H9 (cell line): ENCODE data around the gene C1orf216. TPM values are rescaled to one million over a fixed set of nuclear protein-coding genes. Genes with fewer than 3 reads are reported as not detected.

Source experiments
- DNase-seq: peaks from one replicate; pipeline ENCODE4 v3.0.0-alpha.2; 2017
- H2AFZ ChIP-seq: one replicate; pipeline ENCODE4 v1.6.1; 2013; ENCODE audit warnings: mild to moderate bottlenecking, low read length, control low read depth, moderate library complexity
- H2AK5ac ChIP-seq: 2 replicates; pipeline ENCODE4 v1.6.1; 2013; ENCODE audit warnings: low read length, control low read depth, mixed read lengths; ENCODE audit not compliant: insufficient read length
- H2BK120ac ChIP-seq: one replicate; pipeline ENCODE4 v1.6.1; 2013; ENCODE audit warnings: low read depth, mild to moderate bottlenecking, low read length, control low read depth, inconsistent platforms; ENCODE audit not compliant: poor library complexity, severe bottlenecking
- H2BK12ac ChIP-seq: 2 replicates; pipeline ENCODE4 v1.6.1; 2013; ENCODE audit warnings: low read length, control low read depth, mixed read lengths, low read depth; ENCODE audit not compliant: insufficient read length
- H2BK15ac ChIP-seq: 2 replicates; pipeline ENCODE4 v1.6.1; 2013; ENCODE audit warnings: low read depth, low read length, control low read depth
- H2BK20ac ChIP-seq: one replicate; pipeline ENCODE4 v1.6.1; 2013; ENCODE audit warnings: low read depth, mild to moderate bottlenecking, low read length, control low read depth, inconsistent platforms; ENCODE audit not compliant: poor library complexity, severe bottlenecking
- H2BK5ac ChIP-seq: 2 replicates; pipeline ENCODE4 v1.6.1; 2013; ENCODE audit warnings: low read length, control low read depth, mixed read lengths; ENCODE audit not compliant: insufficient read length
- H3K14ac ChIP-seq: 2 replicates; pipeline ENCODE4 v1.6.1; 2013; ENCODE audit warnings: low read length, control low read depth; ENCODE audit not compliant: insufficient read depth
- H3K18ac ChIP-seq: 2 replicates; pipeline ENCODE4 v1.6.1; 2013; ENCODE audit warnings: low read depth, mild to moderate bottlenecking, mixed read lengths, low read length, control low read depth; ENCODE audit not compliant: insufficient read length
- H3K23ac ChIP-seq: 2 replicates; pipeline ENCODE4 v1.6.1; 2013; ENCODE audit warnings: low read length, control low read depth, mixed read lengths, low read depth; ENCODE audit not compliant: insufficient read length
- H3K23me2 ChIP-seq: 2 replicates; pipeline ENCODE4 v1.6.1; 2013; ENCODE audit warnings: low read depth, mild to moderate bottlenecking, mixed read lengths, low read length, control low read depth; ENCODE audit not compliant: insufficient read length, poor library complexity, severe bottlenecking
- H3K27ac ChIP-seq: 2 replicates; pipeline ENCODE4 v1.5.1; 2013; ENCODE audit warnings: low read length, control low read depth, mixed read lengths, low read depth; ENCODE audit not compliant: insufficient read length
- H3K27me3 ChIP-seq: 2 replicates; pipeline ENCODE4 v1.6.1; 2013; ENCODE audit warnings: low read length, control low read depth, inconsistent platforms; ENCODE audit not compliant: insufficient read depth
- H3K4ac ChIP-seq: 2 replicates; pipeline ENCODE4 v1.6.1; 2013; ENCODE audit warnings: low read depth, mild to moderate bottlenecking, control low read depth, inconsistent platforms, low read length, moderate library complexity
- H3K4me1 ChIP-seq: 2 replicates; pipeline ENCODE4 v1.6.1; 2013; ENCODE audit warnings: low read length, control low read depth, inconsistent platforms; ENCODE audit not compliant: insufficient read depth
- H3K4me2 ChIP-seq: 2 replicates; pipeline ENCODE4 v1.6.1; 2013; ENCODE audit warnings: low read length, control low read depth, mixed read lengths; ENCODE audit not compliant: insufficient read length, insufficient read depth
- H3K56ac ChIP-seq: 2 replicates; pipeline ENCODE4 v1.6.1; 2013; ENCODE audit warnings: low read depth, mild to moderate bottlenecking, mixed read lengths, low read length, control low read depth; ENCODE audit not compliant: insufficient read length
- H3K79me1 ChIP-seq: 2 replicates; pipeline ENCODE4 v1.6.1; 2013; ENCODE audit warnings: low read depth, mild to moderate bottlenecking, moderate library complexity, low read length, control low read depth, inconsistent platforms; ENCODE audit not compliant: insufficient read depth, poor library complexity, severe bottlenecking
- H3K79me2 ChIP-seq: 2 replicates; pipeline ENCODE4 v1.6.1; 2013; ENCODE audit warnings: low read length, control low read depth, inconsistent platforms; ENCODE audit not compliant: insufficient read depth
- H3K9ac ChIP-seq: 2 replicates; pipeline ENCODE4 v1.6.1; 2013; ENCODE audit warnings: low read length, control low read depth, mixed read lengths; ENCODE audit not compliant: insufficient read length; ENCODE audit errors: extremely low read depth
- H3K9me3 ChIP-seq: one replicate; pipeline ENCODE4 v1.6.1; 2013; ENCODE audit warnings: low read depth, low read length, inconsistent platforms; ENCODE audit not compliant: control insufficient read depth
- H3T11ph ChIP-seq: one replicate; pipeline ENCODE4 v1.6.1; 2013; ENCODE audit warnings: mild to moderate bottlenecking, low read length, control low read depth, inconsistent platforms
- H4K20me1 ChIP-seq: one replicate; pipeline ENCODE4 v1.6.1; 2013; ENCODE audit not compliant: control insufficient read depth, insufficient read length, insufficient read depth
- H4K5ac ChIP-seq: 2 replicates; pipeline ENCODE4 v1.6.1; 2013; ENCODE audit warnings: low read depth, mild to moderate bottlenecking, mixed read lengths, low read length, control low read depth; ENCODE audit not compliant: insufficient read length
- H4K8ac ChIP-seq: replicated peaks from 2 replicates; pipeline ENCODE4 v1.6.1; 2013; ENCODE audit warnings: low read length, control low read depth, mixed read lengths, low read depth; ENCODE audit not compliant: insufficient read length
- H4K91ac ChIP-seq: 2 replicates; pipeline ENCODE4 v1.6.1; 2013; ENCODE audit warnings: low read depth, mild to moderate bottlenecking, moderate library complexity, mixed read lengths, low read length, control low read depth; ENCODE audit not compliant: insufficient read length
- H3K27ac Mint-ChIP-seq, 3 experiments: 2 replicates in 2 of 3; 3 replicates in 1 of 3; pipeline ENCODE4 v1.8.0; 2020 to 2021; ENCODE audit warnings: mixed read lengths in 3 of 3, mild to moderate bottlenecking in 1 of 3, moderate library complexity in 1 of 3
- H3K27me3 Mint-ChIP-seq: 2 replicates; pipeline ENCODE4 v1.8.0; 2021; ENCODE audit warnings: low read depth, mild to moderate bottlenecking, moderate library complexity, mixed read lengths
- H3K36me3 Mint-ChIP-seq, 3 experiments: 2 replicates in 2 of 3; 3 replicates in 1 of 3; pipeline ENCODE4 v1.8.0; 2020 to 2021; ENCODE audit warnings: low read depth in 3 of 3, mixed read lengths in 3 of 3; ENCODE audit not compliant: insufficient read depth in 1 of 3
- H3K4me1 Mint-ChIP-seq, 2 experiments: 2 replicates each; pipeline ENCODE4 v1.8.0; 2020; ENCODE audit warnings: mixed read lengths in 2 of 2
- H3K4me3 Mint-ChIP-seq, 2 experiments: 2 replicates in 1 of 2; 3 replicates in 1 of 2; pipeline ENCODE4 v1.8.0; 2020 to 2021; ENCODE audit warnings: mild to moderate bottlenecking in 2 of 2, mixed read lengths in 2 of 2, moderate library complexity in 1 of 2
- H3K9me3 Mint-ChIP-seq, 2 experiments: 2 replicates in 1 of 2; 3 replicates in 1 of 2; pipeline ENCODE4 v1.8.0; 2020; ENCODE audit warnings: mild to moderate bottlenecking in 2 of 2, mixed read lengths in 2 of 2, moderate library complexity in 1 of 2
- WGBS: extraction: QIAGEN DNeasy Blood & Tissue Kit; methylation state at CpG from one replicate; pipeline ENCODE4 v1.1.7; 2013; ENCODE audit warnings: missing lambda C conversion rate, low lambda C conversion rate, mixed read lengths; ENCODE audit not compliant: insufficient read length; ENCODE audit errors: extremely low coverage; 5-methylcytosine and 5-hydroxymethylcytosine counted together
- total RNA-seq: library from RNA; stranded (reverse); gene quantifications from 2 replicates; pipeline ENCODE4 v1.2.1, GENCODE V29; 2021
- TF ChIP-seq, protein P1 (sequence below): fragments of 200-600 bp; sonication (generic); conservative IDR thresholded peaks from 3 replicates; pipeline ENCODE4 v1.8.0; 2021; ENCODE audit warnings: antibody characterized with exemption, mild to moderate bottlenecking

The C1orf216 gene
- total RNA-seq, 1 experiment from 2014 or later, result 13.5 TPM

DNA sequence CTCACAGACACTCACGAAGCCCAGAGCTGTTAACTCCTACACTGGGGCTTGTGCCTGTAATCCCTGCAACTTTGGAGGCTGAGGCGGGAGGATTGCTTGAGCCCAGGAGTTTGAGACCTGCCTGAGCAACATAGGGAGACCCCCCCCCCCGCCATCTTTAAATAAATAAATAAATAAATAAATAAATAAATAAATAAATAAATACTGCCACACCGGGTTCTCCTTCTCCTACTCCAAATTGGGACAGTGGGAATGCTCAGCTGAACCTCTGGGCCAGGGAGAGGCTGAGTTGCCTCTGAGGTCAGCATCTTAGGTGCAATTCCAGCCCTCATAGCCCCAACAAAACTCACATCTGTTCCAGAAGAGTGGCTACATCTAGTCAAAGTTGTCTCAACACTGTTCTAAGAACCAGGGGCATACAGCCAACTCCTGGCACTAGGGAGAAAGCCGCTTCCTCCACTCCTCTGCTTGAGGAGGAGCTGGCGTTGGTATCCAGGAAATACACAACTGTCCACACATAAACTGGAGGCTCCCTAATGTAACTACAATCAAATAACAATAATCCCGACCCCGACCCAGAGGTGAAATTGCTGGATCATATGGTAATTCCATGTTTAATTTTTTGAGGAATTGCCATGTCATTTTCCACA is 27.0 kb downstream of the C1orf216 start:
- Mint-ChIP-seq H3K27ac (no peak overlapping the region; a peak in 1 of 7 replicates), H3K9me3 (peaks cover 2 to 4% of the 10 kb centered on the region in 2 experiments; a peak in 3 of 5 replicates), H3K36me3 (no peaks in the 10 kb centered on the region; a peak in 1 of 7 replicates), H3K4me1 (peaks cover 29 to 31% of the 10 kb centered on the region in 2 experiments), H3K4me3 (no peak overlapping the region), H3K27me3 (peaks cover 37% of the 10 kb centered on the region)
- Histone ChIP-seq H3K23me2 (no peaks in the 10 kb centered on the region), H3K79me2 (no peaks in the 10 kb centered on the region), H3K27me3 (no peaks in the 10 kb centered on the region), H2BK20ac (no peak overlapping the region), H3K27ac (no peak overlapping the region), H3T11ph (no peak overlapping the region), H2BK5ac (no peak overlapping the region), H3K9ac (no peak overlapping the region), H4K20me1 (no peaks in the 10 kb centered on the region), H3K56ac (no peak overlapping the region), H2AFZ (no peak overlapping the region), H2BK12ac (no peak overlapping the region), H3K4me2 (no peak overlapping the region), H3K14ac (no peak overlapping the region), H4K91ac (no peak overlapping the region), H2BK120ac (no peak overlapping the region), H3K4me1 (no peaks in the 10 kb centered on the region; the same call in 1 of the 2 replicates), H3K18ac (no peak overlapping the region), H3K23ac (no peak overlapping the region), H3K79me1 (no peaks in the 10 kb centered on the region), H2AK5ac (no peak overlapping the region), H3K4ac (no peak overlapping the region), H3K9me3 (no peaks in the 10 kb centered on the region), H4K8ac (no peak overlapping the region), H2BK15ac (no peak overlapping the region), H4K5ac (no peak overlapping the region)
- TF ChIP-seq, protein P1, sequence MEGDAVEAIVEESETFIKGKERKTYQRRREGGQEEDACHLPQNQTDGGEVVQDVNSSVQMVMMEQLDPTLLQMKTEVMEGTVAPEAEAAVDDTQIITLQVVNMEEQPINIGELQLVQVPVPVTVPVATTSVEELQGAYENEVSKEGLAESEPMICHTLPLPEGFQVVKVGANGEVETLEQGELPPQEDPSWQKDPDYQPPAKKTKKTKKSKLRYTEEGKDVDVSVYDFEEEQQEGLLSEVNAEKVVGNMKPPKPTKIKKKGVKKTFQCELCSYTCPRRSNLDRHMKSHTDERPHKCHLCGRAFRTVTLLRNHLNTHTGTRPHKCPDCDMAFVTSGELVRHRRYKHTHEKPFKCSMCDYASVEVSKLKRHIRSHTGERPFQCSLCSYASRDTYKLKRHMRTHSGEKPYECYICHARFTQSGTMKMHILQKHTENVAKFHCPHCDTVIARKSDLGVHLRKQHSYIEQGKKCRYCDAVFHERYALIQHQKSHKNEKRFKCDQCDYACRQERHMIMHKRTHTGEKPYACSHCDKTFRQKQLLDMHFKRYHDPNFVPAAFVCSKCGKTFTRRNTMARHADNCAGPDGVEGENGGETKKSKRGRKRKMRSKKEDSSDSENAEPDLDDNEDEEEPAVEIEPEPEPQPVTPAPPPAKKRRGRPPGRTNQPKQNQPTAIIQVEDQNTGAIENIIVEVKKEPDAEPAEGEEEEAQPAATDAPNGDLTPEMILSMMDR, result no peak
- WGBS, result no CpG with 5 or more reads among the region's 8 CpGs
- DNase-seq, result no peak
